Prostate gland (tissue), 2 donors: Measurements from ENCODE around the gene ITPRID1.

Experiments
- POLR2A ChIP-seq: fragments of 450-650 bp; IDR thresholded peaks from one replicate; pipeline ENCODE4 v1.6.1; 2016; ENCODE audit warnings: antibody characterized with exemption, mild to moderate bottlenecking
- POLR2AphosphoS5 ChIP-seq: sonication (generic); formaldehyde crosslinking; IDR thresholded peaks from one replicate; pipeline ENCODE4 v1.6.1; 2017; ENCODE audit warnings: antibody characterized with exemption
- TF ChIP-seq, protein P1 (sequence below), 4 experiments: fragments of 200-600 bp in 2 of 4; fragments of 450-650 bp in 2 of 4; sonication (generic) in 2 of 4; IDR thresholded peaks; 1 replicate in 3 of 4; 2 replicates in 1 of 4; pipeline ENCODE4 v1.5.1; 2016 to 2019; ENCODE audit warnings: antibody characterized with exemption in 4 of 4, mild to moderate bottlenecking in 2 of 4, moderate library complexity in 2 of 4

DNA sequence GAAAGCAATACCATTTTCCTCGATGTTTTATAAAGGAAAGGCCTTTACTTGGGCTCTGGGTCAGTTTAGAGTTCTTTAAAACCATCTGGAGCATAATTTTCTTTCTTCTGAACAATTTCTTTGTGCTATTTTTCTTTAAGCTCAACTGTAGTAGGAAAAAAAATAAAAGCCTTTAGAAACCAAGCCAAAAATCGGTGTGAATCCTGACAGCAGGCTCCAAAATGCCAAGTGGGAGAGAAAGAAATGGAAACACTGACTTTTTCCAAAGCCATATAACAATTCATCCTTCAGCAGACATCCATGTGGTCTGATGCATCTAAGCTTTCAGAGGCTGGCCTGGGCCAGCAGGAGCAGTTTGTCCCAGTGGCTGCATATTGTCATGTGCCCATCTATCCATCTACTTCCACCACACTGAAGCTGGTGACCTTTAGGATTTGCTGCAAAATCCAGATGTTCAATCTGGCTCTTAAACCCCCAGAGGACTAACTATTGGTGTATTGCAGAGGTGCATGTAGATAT lies 23.0 kb upstream of the ITPRID1 start:
- TF ChIP-seq, protein P1, sequence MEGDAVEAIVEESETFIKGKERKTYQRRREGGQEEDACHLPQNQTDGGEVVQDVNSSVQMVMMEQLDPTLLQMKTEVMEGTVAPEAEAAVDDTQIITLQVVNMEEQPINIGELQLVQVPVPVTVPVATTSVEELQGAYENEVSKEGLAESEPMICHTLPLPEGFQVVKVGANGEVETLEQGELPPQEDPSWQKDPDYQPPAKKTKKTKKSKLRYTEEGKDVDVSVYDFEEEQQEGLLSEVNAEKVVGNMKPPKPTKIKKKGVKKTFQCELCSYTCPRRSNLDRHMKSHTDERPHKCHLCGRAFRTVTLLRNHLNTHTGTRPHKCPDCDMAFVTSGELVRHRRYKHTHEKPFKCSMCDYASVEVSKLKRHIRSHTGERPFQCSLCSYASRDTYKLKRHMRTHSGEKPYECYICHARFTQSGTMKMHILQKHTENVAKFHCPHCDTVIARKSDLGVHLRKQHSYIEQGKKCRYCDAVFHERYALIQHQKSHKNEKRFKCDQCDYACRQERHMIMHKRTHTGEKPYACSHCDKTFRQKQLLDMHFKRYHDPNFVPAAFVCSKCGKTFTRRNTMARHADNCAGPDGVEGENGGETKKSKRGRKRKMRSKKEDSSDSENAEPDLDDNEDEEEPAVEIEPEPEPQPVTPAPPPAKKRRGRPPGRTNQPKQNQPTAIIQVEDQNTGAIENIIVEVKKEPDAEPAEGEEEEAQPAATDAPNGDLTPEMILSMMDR (IDR thresholded peaks at IDR 0.05), result no peak
- TF ChIP-seq POLR2AphosphoS5, result no peak
- TF ChIP-seq POLR2A, result no peak
